Measurements from ENCODE around the gene VAMP8.
A peak's percentile ranks its signal among the peaks of the same experiment; 100 is the strongest.
"Not testable (repeated sequence)": the region's sequence is repeated elsewhere in the genome, so short reads cannot be mapped to it uniquely, and the experiment has no call there.

VAMP8 gene

GRCh38 chr2:85547859-85548607 lies 29.4 kb upstream of the VAMP8 start:
- peak; percentile 24 for DNase-seq

- DNase-seq, result no peak
These were observed 28.8 kb upstream of the VAMP8 start for GRCh38 chr2:85548608-85548900.

GRCh38 chr2:85549095-85549494 lies 28.3 kb upstream of the VAMP8 start:
- no peak for DNase-seq

GRCh38 chr2:85549826-85550225 lies 27.6 kb upstream of the VAMP8 start:
- DNase-seq, result peak; percentile 94

GRCh38 chr2:85550486-85550885 lies 26.9 kb upstream of the VAMP8 start:
- no peak for DNase-seq

- DNase-seq, result peak; percentile 69
These were observed 25.4 kb upstream of the VAMP8 start for GRCh38 chr2:85551698-85552678.

- no peak for DNase-seq
These were observed 24.2 kb upstream of the VAMP8 start for GRCh38 chr2:85553184-85553583.

GRCh38 chr2:85554980-85555612 lies 22.3 kb upstream of the VAMP8 start:
- no peak for DNase-seq

GRCh38 chr2:85557130-85557529 lies 20.3 kb upstream of the VAMP8 start:
- no peak for DNase-seq

- no peak for DNase-seq
These were observed 19.2 kb upstream of the VAMP8 start for GRCh38 chr2:85558160-85558559.

- not testable (repeated sequence) for DNase-seq
These were observed 17.0 kb upstream of the VAMP8 start for GRCh38 chr2:85560403-85560726.

GRCh38 chr2:85560812-85561279 lies 16.5 kb upstream of the VAMP8 start:
- no peak for DNase-seq

- peak; percentile 91 for DNase-seq
These were observed 15.8 kb upstream of the VAMP8 start, which contains the start of gene GGCX for GRCh38 chr2:85561280-85562212. GGCX (minus strand) TSS chr2:85561493; CDS start chr2:85561428, 65 bp downstream.

GRCh38 chr2:85564144-85564563 lies 13.2 kb upstream of the VAMP8 start:
- no peak for DNase-seq

- DNase-seq, result no peak
These were observed 11.1 kb upstream of the VAMP8 start for GRCh38 chr2:85566265-85566664.

GRCh38 chr2:85575739-85576138 lies 1.6 kb upstream of the VAMP8 start:
- no peak for DNase-seq

- no peak for DNase-seq
These were observed 362 bp upstream of the VAMP8 start for GRCh38 chr2:85577063-85577385.

- DNase-seq, result no peak
These were observed 1.1 kb downstream of the VAMP8 start for GRCh38 chr2:85578243-85579180.

- DNase-seq, result no peak
These were observed 2.0 kb downstream of the VAMP8 start for GRCh38 chr2:85579266-85579935.

GRCh38 chr2:85580206-85580605 lies 2.8 kb downstream of the VAMP8 start:
- DNase-seq, result no peak

- DNase-seq, result no peak
These were observed 5.1 kb downstream of the VAMP8 start for GRCh38 chr2:85582492-85582891.
